ENCODE measurements around the gene CDK19. TPM values are rescaled to one million over a fixed set of nuclear protein-coding genes. Genes with fewer than 3 reads are reported as not detected.

The CDK19 gene
- total RNA-seq, 1 donor from 2014 or later: 21.8 TPM

GRCh38 chr6:110708295-110708950 lies 106.8 kb downstream of the CDK19 start:
- peak; percentile 58 for DNase-seq (ENCODE audit: low read depth)
- H4K20me1 ChIP-seq (ENCODE audit: insufficient read depth, low read length): no peaks in the 10 kb centered on the region
- Mint-ChIP-seq H3K4me3 (ENCODE audit: unreplicated experiment) (no peak overlapping the region), H3K36me3 (ENCODE audit: low read depth, unreplicated experiment) (peaks cover 5% of the 10 kb centered on the region), H3K27ac (ENCODE audit: unreplicated experiment) (no peak overlapping the region), H3K27me3 (ENCODE audit: low read depth, unreplicated experiment) (no peaks in the 10 kb centered on the region), H3K9me3 (ENCODE audit: unreplicated experiment) (no peaks in the 10 kb centered on the region), H3K4me1 (ENCODE audit: low read depth, unreplicated experiment) (peaks cover 10% of the 10 kb centered on the region)
- H3K27ac ChIP-seq (ENCODE audit: low read depth, low read length): no peak overlapping the region
- H3K36me3 ChIP-seq (ENCODE audit: insufficient read depth, low read length): no peaks in the 10 kb centered on the region
- no peak overlapping the region for H3K4me3 ChIP-seq (ENCODE audit: insufficient read depth, low read depth, low read length)
- FAIRE-seq: no peak
- no peaks in the 10 kb centered on the region for H3K79me2 ChIP-seq (ENCODE audit: insufficient read depth, low read length)
- no peak overlapping the region for H3K9ac ChIP-seq (ENCODE audit: low read length)
- H3K9me3 ChIP-seq (ENCODE audit: insufficient read depth, low read depth, low read length): no peaks in the 10 kb centered on the region
- no peak overlapping the region for H3K4me2 ChIP-seq (ENCODE audit: low read length)
- no peaks in the 10 kb centered on the region for H3K4me1 ChIP-seq (ENCODE audit: insufficient read depth, low read length)
- TF ChIP-seq CTCF (IDR thresholded peaks at IDR 0.05; ENCODE audit: insufficient read depth, low read depth, low read length): no peak
- no peaks in the 10 kb centered on the region for H3K27me3 ChIP-seq (ENCODE audit: insufficient read depth, low read length)
- H2AFZ ChIP-seq (ENCODE audit: low read depth, low read length): no peak overlapping the region

GRCh38 chr6:110705543-110705942 lies 109.7 kb downstream of the CDK19 start:
- H3K9me3 ChIP-seq (ENCODE audit: insufficient read depth, low read depth, low read length): no peaks in the 10 kb centered on the region
- no peak overlapping the region for H3K4me3 ChIP-seq (ENCODE audit: insufficient read depth, low read depth, low read length)
- H3K4me1 ChIP-seq (ENCODE audit: insufficient read depth, low read length): peaks cover under 1% of the 10 kb centered on the region
- Mint-ChIP-seq H3K36me3 (ENCODE audit: low read depth, unreplicated experiment) (peaks cover 3% of the 10 kb centered on the region), H3K27me3 (ENCODE audit: low read depth, unreplicated experiment) (no peaks in the 10 kb centered on the region), H3K4me1 (ENCODE audit: low read depth, unreplicated experiment) (peaks cover 12% of the 10 kb centered on the region), H3K27ac (ENCODE audit: unreplicated experiment) (no peak overlapping the region), H3K4me3 (ENCODE audit: unreplicated experiment) (no peak overlapping the region), H3K9me3 (ENCODE audit: unreplicated experiment) (no peaks in the 10 kb centered on the region)
- no peak for DNase-seq (ENCODE audit: low read depth)
- no peak overlapping the region for H3K27ac ChIP-seq (ENCODE audit: low read depth, low read length)
- H3K36me3 ChIP-seq (ENCODE audit: insufficient read depth, low read length): no peaks in the 10 kb centered on the region
- no peaks in the 10 kb centered on the region for H3K79me2 ChIP-seq (ENCODE audit: insufficient read depth, low read length)
- H2AFZ ChIP-seq (ENCODE audit: low read depth, low read length): no peak overlapping the region
- no peak for TF ChIP-seq EZH2 (IDR thresholded peaks at IDR 0.05; ENCODE audit: insufficient read depth, low read length)
- no peak for TF ChIP-seq CTCF (IDR thresholded peaks at IDR 0.05; ENCODE audit: insufficient read depth, low read depth, low read length)
- no peak overlapping the region for H3K4me2 ChIP-seq (ENCODE audit: low read length)
- no peak for FAIRE-seq
- H4K20me1 ChIP-seq (ENCODE audit: insufficient read depth, low read length): no peaks in the 10 kb centered on the region
- no peaks in the 10 kb centered on the region for H3K27me3 ChIP-seq (ENCODE audit: insufficient read depth, low read length)
- no peak overlapping the region for H3K9ac ChIP-seq (ENCODE audit: low read length)

- DNase-seq (ENCODE audit: low read depth) (no peak), FAIRE-seq (no peak)
- Histone ChIP-seq H3K27ac (ENCODE audit: low read depth, low read length) (no peak overlapping the region), H3K9ac (ENCODE audit: low read length) (no peak overlapping the region), H3K4me2 (ENCODE audit: low read length) (no peak overlapping the region), H3K4me3 (ENCODE audit: insufficient read depth, low read depth, low read length) (no peak overlapping the region), H2AFZ (ENCODE audit: low read depth, low read length) (no peak overlapping the region), H3K36me3 (ENCODE audit: insufficient read depth, low read length) (no peaks in the 10 kb centered on the region), H3K9me3 (ENCODE audit: insufficient read depth, low read depth, low read length) (no peaks in the 10 kb centered on the region), H3K4me1 (ENCODE audit: insufficient read depth, low read length) (peaks cover 8% of the 10 kb centered on the region), H3K27me3 (ENCODE audit: insufficient read depth, low read length) (no peaks in the 10 kb centered on the region), H4K20me1 (ENCODE audit: insufficient read depth, low read length) (peaks cover 6% of the 10 kb centered on the region), H3K79me2 (ENCODE audit: insufficient read depth, low read length) (no peaks in the 10 kb centered on the region)
- Mint-ChIP-seq H3K27ac (ENCODE audit: unreplicated experiment) (no peak overlapping the region), H3K9me3 (ENCODE audit: unreplicated experiment) (no peaks in the 10 kb centered on the region), H3K36me3 (ENCODE audit: low read depth, unreplicated experiment) (peaks cover 3% of the 10 kb centered on the region), H3K4me1 (ENCODE audit: low read depth, unreplicated experiment) (peaks cover 19% of the 10 kb centered on the region), H3K27me3 (ENCODE audit: low read depth, unreplicated experiment) (no peaks in the 10 kb centered on the region), H3K4me3 (ENCODE audit: unreplicated experiment) (no peak overlapping the region)
- no peak for TF ChIP-seq CTCF (IDR thresholded peaks at IDR 0.05; ENCODE audit: insufficient read depth, low read depth, low read length)
Observed at GRCh38 chr6:110703906-110704594, 111.2 kb downstream of the CDK19 start.

Data from astrocyte (in vitro differentiated cells and primary cell).